GM18498 (cell line): ENCODE results near the gene GALNT7.
A peak's percentile ranks its signal among the peaks of the same experiment; 100 is the strongest.

Experiments
- ATAC-seq: cut with Tn5 transposase; IDR thresholded peaks from one replicate; pipeline ENCODE4 v1.9.1; 2021; ENCODE audit warnings: mild to moderate bottlenecking, moderate library complexity; ENCODE audit not compliant: unreplicated experiment

The GALNT7 gene

DNA sequence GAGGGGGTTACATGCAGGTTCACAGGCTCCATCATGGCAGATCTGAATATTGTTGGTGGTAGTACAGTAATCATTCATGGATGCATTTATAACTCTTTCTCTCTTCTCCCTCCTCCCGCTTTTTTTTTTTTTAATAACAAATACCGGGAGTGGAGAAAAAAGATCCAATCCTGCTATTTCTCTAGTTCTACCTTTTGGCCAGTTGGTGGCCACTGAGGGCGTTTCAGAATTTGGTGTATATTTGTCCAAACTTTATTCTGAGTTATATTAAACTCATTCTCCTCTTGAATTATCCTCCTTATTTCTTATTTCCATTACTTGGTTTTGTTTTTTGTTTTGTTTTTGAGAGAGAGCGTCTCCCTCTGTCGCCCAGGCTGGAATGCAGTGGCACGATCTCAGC, 90.7 kb downstream of the GALNT7 start:
- ATAC-seq = no peak

DNA sequence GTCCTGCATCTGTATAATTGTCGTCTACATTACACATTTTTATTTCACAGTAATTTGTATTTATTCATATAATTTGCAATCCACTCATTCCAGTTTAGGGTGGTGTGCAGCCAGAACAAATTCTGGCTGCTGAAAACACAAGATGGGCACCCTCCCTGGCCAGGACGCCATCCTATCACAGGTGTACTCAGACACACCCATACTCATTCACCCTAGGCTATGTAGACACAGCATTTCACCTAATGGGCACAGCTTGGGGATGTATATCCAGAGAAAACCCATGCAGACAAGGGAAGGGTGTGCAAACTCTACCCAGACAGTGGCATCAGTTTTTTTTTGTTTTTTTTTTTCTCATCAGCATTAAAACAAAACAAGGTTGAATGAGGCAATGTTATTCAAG, 92.4 kb downstream of the GALNT7 start:
- ATAC-seq = no peak

DNA sequence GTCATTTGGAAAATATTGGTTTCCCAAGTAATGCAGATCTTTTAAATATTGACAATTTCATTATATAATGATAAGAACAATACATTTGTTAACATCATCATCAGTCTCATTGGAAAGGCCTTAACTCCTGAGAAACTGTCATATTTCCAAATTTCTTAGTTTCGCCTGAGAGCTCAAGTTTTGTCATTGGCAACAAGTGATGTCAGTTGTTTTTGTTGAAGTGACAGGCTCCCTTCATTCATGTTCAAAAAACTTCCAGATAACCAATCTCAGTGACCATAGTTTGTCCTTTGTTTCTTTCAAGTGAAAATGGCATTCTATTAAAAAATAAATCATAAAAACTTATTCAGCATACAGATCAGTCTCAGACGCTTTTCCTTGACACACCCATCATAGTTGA, 93.8 kb downstream of the GALNT7 start:
- ATAC-seq = no peak

DNA sequence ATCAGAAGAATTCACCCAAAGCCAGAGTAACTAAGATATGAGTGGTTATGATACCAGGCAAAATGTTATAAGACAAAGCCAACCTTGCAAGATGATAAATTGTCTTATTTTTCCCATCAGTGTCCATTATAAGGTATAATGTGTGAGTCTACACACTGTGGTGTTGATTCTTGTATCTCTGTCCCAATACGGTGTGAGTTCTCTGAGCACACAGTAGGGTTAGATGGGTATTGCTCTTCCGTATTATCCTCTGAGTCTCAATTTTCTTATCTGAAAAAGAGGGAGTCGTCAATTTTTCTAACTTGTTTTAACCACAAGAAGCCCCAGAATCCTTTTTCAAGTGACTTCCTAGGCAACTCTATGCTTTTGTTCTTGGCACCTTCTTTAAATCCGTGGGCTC, 95.6 kb downstream of the GALNT7 start:
- ATAC-seq = peak; percentile 20

DNA sequence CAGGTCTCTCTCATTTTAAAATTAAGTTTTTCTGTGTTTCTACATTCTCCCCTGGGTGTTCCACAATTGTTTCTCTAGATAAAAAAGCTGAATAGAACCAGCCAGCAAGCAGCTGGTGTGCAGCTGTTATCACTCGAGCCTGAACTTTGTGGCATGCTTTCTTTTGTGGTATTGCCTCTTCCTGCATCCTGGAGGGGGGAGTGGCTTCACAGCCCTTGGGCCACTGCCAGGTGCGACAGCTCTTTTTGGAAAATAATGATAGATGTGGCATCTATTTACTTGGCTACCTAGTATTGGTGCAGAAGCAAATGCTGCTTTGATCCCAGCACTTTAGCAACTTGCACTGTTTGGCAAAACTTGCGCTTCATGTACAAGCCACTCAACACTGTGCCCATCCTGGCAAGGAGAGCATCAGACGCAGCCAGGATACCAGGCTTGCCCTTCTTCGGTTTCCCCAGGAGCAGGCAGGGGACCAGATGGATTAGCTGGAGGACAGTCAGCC, 96.1 kb downstream of the GALNT7 start:
- ATAC-seq = peak; percentile 85

DNA sequence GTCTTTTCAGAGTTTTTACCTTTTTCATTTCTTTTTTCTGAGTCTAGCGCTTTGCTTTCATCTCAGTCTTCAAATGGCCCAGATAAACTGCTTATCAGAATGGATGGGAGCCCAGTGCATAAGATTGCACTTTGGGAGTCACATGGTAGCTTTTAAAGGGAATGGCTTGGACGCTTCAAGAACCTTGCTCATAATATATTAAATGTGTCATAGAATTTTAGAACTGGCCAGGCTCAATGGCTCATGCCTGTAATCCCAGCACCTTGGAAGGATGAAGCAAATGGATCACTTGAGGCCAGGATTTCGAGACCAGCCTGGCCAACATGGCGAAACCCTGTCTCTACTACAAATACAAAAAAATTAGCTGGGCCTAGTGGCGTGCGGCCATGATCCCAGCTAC, 97.1 kb downstream of the GALNT7 start:
- no peak for ATAC-seq

DNA sequence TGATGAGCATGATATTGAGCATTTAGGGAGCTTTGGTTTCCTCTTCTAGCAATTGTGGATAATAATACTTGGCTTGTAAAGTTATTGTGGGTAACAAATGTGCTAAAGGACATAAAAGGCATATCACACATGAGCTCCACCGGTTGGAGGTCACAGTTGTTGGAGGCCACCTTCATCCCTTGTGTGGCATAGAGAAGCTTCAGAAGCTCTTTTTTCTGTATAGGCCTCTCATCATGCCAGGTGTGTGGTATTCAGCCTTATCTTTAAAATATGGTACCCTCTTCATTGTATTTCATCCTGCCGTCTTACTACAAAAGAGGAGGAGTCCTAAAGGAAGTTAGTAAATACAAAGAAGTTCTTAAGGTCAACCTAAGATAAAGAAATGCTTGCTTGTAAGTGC, 99.1 kb downstream of the GALNT7 start:
- ATAC-seq = no peak

DNA sequence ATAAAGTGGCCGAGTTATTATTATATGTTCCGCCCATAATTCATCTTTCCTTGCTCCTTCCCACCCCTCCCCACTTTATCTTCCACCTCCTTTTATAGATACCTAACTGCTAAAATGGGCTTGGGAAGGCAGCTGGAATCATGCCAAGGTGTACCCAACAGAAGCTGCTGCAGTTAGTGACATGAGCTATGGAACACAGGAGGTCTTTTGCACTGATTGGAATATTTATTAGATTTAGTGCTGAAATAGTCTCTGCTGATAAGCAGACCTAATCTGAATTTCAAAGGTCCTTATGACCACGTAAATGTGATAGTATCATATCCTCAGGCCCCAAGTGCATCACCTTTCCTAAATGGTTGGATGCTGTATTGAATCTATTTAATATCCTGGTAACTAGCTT, 100.7 kb downstream of the GALNT7 start:
- no peak for ATAC-seq

DNA sequence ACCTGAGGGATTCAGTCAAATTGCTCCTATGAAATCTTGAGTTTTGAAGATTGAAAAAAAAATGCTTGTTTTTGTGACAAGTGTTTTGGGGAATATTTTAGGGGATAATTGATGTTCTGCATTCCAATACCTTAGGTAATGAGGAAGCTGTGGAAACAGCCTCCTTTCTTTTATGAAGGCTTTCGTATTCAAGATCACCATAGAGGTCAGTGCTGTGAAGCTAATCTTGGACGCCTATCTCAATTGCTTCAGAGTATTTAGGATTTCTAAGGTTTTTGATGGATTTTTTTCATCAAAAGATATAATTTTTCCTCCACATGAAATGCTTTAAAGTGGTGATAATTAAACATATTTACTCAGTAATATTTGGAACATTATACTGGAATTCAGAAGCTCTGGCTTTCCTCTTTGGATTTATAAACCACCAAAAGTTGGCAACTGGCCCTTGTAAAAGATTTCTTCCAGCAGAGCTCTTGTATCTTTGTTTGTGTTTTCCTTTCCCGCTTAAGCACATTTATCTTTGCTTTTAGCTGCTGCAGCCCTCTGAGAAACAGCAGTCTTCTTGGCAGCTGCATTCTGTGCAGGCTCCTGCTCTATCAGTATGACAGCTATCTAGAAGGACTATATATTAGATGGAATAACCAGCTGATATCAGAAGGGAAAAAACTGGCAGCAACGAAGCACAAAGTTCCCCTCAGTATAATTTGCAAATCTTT, 101.9 kb downstream of the GALNT7 start:
- no peak for ATAC-seq

DNA sequence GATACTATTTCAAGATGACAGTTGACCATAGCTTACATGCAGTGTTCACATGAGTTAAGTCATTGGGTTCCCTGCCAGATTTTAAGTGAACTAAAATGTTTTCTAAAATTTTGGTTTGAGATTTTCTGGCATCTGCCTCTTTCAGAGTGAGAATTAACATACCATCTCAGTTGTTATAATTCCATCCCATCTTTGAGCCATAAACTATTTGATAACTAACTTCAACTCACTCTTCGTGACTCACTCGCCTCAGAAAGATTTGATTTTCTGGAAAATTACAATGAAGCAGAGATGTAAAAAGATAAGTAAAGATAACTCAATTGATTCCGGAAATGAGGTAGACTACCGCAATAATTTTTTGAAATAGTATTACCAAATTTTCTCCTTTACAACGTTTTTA, 103.7 kb downstream of the GALNT7 start:
- no peak for ATAC-seq

DNA sequence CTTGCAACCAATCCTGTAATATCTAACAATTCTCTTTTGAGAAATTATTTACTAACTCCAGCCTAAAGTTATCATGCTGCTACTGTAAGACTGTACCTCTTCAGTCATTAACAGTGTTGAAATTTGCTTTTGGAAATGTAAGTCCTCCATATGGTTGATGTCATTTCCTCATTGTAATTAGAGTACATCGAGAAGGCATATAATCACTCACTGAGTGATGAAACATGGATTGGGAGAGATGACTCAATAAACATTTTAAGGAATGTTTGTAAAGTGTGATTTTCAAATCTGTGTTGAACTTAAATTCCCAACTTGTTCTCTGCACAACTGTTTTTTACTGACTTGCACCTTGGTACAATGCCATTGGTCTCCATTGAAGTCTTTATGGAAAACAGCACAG, 104.4 kb downstream of the GALNT7 start:
- no peak for ATAC-seq

DNA sequence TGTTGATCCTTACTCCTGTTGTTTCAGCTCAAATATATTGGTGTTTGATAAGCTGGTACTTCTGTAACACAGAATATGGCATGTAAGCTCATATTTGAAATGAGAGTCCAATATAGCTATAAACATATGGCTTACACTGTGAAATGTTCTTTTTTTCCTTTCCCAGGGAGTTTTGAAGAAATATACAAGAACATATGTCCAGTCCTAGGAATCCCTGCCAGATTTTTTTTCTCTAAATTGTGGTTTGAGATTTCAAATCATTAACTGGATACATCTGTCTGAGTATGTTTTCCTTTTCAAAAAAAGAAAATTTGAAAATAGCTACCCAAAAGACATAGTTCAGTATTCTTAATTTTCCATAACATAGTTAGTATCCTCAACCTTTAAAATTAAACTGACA, 105.3 kb downstream of the GALNT7 start:
- ATAC-seq = no peak

DNA sequence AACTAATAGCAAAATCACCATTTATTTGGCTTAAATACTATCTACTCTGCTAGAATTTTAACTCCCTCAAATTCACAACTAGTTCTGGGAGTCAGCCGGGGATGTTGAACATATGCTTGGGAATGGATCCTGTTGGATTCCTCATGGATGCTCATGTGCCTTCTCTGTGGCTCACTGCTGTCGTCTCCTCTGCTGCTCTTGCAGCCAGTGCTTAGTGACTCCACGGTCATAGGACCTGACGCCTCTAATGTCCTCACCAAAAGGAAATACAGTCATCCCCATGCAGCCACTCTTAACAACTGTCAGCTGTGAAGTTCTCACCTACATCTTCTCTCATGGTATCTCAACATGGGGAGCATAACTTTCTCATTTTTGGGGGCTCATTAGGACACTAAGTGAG, 106.1 kb downstream of the GALNT7 start:
- ATAC-seq = no peak

DNA sequence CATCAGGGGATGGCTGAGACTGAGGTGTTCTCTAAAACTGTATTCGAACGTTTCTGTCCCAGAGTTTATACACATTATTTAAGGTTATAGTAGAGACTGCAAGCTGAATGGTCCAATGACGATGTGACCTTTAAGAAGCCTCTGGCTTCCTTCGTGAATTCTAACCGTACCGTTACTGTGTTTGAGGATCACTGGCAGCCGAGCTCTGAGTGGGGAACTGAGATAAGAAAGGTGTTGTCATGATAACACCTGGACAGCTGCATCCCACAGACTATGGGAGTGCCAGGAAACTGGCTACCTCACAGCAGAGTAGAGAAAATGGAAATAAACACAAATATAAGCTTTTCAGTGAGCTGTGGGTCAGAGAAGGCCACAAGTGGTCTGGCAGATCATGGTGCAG, 106.5 kb downstream of the GALNT7 start:
- no peak for ATAC-seq

DNA sequence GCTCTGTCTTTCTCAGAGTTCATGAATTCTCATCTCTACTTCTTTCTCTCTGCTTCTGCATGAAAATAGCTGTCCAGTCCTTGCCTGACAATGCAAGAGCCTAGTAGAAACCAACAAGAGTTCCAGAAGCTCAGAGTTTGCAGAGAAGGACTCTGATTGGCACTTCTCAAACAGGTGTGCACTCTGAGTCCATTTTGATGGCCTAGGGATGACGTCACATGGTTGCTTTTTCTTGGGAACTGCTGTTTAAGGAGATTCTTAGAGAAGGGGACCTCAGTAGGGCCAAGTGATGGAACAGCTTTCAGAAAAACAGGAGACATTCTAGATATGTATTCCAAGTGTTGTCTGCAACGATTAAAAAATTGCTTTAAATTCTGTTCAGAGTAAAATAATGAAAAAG, 108.7 kb downstream of the GALNT7 start:
- no peak for ATAC-seq

DNA sequence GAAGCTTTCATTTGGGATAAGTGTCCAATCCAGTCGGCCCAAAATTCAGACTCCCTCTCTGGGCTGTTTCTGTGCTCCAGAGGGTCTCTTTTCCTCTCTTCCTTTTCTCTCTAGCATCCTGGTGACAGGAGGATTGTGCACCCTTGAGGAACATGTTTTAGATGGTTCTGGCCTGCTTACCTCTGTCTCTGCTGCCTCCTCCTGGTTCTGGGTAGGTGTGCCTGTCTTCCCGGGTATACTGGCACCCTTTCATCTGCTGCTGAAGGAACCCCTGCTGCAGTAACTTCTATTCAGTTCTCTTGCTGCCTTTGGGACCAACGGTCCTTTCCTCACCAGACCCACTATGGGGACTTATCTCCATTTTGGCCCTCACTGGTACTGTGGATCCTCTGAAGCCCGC, 112.4 kb downstream of the GALNT7 start:
- ATAC-seq = no peak

DNA sequence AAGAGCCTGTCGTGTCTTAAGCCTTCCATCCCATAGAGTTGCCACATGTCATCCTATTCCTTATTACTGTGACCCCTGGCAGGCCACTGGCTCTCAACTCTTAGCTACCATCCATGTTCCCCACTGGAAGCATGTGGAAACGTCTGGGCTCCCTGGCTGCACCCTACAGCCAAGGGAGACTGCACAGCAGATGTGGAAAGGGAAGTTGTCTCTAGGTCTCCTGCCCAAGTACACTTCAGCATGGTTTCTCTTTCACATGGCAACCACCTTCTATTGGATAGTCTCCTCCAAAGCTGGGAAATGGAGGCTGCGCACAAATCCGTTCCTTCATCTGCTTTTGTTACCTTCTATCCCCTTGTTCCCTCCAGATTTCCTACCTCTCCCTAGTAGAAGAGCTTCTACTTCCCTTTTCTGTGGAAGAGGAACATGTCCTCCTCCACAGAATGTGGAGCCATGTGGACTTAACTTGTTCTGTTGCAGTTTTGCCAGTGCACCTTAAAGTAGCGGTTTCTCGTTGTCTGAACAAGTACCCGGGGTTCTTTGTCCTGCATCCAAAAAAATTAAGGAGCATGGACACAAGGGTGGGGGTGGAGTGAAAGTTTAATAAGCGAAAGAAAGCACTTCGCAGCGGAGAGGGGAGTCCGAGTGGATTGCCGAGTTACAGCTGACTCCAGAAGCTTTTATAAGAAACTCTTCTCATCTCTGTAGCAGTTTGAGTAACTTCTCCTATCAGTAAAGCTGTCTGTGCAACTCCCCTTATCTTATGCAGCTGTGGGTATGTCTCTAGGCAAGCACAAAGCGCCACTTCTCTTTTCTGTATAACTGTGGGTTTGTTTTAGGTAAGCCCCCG, 113.0 kb downstream of the GALNT7 start:
- ATAC-seq = no peak

DNA sequence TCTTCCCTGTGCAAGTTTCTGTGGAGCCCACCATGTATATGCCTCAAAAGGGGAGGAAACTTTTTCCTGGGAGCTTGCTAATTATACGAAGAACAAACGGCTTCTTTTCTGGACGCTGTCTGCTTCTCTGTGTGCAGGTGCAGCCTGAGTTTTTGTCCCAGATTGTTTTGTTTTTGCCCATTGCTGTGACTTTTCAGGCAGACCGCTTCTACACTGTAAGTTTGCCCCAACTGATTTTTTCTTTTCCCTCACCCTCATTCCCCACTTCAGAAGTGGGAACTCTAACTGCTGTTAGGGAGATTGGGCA, 113.6 kb downstream of the GALNT7 start:
- ATAC-seq = no peak

DNA sequence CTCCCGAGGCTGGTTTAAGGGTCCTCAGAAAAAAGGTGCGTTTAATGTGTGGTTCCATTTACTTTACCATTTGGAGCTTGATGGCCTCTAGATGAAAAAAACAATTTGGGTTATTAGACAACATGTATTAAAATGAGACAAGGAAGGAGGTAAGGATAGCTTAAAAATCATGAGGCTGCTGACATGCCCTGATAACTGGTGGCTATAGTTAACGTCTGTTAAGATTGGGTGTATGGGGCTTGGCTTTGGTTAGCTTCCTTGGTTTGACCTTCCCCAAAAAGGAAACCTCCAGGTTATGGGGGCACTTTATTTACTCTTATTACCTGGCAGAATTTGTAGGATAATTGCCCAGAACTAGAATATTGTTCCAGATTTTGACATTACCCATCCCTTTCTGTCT, 114.0 kb downstream of the GALNT7 start:
- ATAC-seq = no peak

DNA sequence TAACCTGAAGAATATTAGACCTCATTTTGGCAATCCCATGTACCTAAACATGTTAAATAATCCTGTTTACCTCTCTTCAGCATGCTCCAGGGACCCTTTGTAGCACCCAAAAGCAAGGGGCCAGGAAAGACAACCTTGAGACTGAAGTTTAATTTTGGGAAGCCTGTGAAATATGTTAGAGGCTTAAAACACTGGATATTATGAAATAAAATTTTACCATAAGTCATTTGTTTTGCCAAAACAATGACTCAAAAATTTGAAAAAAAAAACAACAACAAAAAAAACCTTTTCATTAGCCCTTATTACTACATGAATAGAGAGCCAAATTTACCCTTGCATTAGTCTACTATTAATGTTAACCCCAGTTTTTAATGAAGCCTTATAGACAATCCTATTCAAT, 115.9 kb downstream of the GALNT7 start:
- ATAC-seq = no peak

DNA sequence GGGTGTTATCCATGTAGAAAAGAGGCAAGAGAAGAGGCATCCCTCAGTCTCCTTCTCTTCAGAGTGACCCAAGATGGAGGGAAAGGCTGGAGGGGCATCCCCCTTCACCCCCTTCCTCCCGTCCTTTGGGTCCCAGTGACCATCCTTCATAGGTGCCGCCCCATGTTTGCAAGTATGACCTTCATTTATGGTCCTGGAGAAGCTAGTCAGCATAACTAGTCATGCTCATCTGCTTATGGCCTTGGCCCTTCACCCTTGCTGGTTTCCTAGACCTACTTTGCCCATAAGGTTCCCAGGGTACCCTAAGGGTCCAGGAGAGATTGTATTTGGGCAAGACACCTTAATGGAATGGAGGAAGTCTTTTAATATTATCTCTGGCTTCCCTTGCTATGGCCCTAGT, 118.9 kb downstream of the GALNT7 start:
- ATAC-seq = no peak

DNA sequence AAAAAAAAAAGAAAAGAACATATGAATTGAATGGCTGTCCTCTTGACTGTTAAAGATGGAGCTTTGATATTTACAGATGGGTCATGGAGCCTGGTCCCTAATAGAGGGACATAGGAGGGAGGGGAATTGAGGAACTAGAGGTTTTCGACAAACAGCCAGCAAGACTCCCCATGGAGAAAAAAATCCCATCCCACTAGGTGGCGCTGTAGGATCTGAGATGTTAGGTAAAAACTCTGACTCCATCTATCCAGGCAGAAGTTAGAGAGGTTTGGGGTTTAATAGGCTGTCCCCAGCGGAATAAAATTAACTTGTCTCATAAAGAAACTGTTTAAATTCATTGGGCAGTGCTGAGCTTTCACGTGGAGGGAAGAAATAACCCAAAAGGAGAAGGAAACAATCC, 119.7 kb downstream of the GALNT7 start:
- peak; percentile 65 for ATAC-seq
